Measurements from ENCODE around the gene RBPJ. TPM values are rescaled to one million over a fixed set of nuclear protein-coding genes. Genes with fewer than 3 reads are reported as not detected.
A peak's percentile ranks its signal among the peaks of the same experiment; 100 is the strongest.

RBPJ gene
- polyA plus RNA-seq, 3 donors = 75.3 to 177 (median 128) TPM

GRCh38 chr4:26323821-26324220, 3.0 kb downstream of the RBPJ start:
- H3K27me3 ChIP-seq (ENCODE audit: control insufficient read depth in 2 of 2, insufficient read depth in 2 of 2, low read length in 2 of 2) = no peaks in the 10 kb centered on the region
- H3K27ac ChIP-seq (ENCODE audit: low read depth in 1 of 2, low read length in 2 of 2) = no peak overlapping the region
- H4K20me1 ChIP-seq (ENCODE audit: insufficient read depth, low read length) = peaks cover 58% of the 10 kb centered on the region
- H3K4me3 ChIP-seq (replicated peaks in 1 of 3; ENCODE audit: low read depth in 2 of 3, low read length in 3 of 3) = no peak overlapping the region
- H3K9ac ChIP-seq (ENCODE audit: insufficient read depth, low read length, poor library complexity, severe bottlenecking) = no peak overlapping the region
- Mint-ChIP-seq H3K36me3 (peaks cover 1 to 4% of the 10 kb centered on the region in 2 donors), H3K27ac (peak overlapping the region in 1 of 7 donors; percentile 0), H3K4me3 (no peak overlapping the region), H3K9me3 (peaks cover 0 to 3% (median 0%) of the 10 kb centered on the region in 7 donors), H3K27me3 (ENCODE audit: low read depth in 3 of 3) (no peaks in the 10 kb centered on the region), H3K4me1 (peaks cover 38% of the 10 kb centered on the region)
- no peaks in the 10 kb centered on the region for H3K9me3 ChIP-seq (replicated peaks in 1 of 2; ENCODE audit: control insufficient read depth in 1 of 2, insufficient read depth in 1 of 2, low read length in 2 of 2)
- peaks cover 89% of the 10 kb centered on the region for H3K79me2 ChIP-seq (ENCODE audit: insufficient read depth, low read length)
- no peak overlapping the region for H3K4me2 ChIP-seq (replicated peaks; ENCODE audit: extremely low read depth, low read length, poor library complexity, severe bottlenecking)
- H3K36me3 ChIP-seq (replicated peaks in 1 of 2; ENCODE audit: control insufficient read depth in 1 of 2, insufficient read depth in 2 of 2, low read length in 2 of 2) = no peaks in the 10 kb centered on the region
- WGBS (ENCODE audit: insufficient coverage) = 100% methylated on average over 1 of the region's 2 CpGs
- H3K4me1 ChIP-seq (ENCODE audit: control insufficient read depth in 1 of 2, insufficient read depth in 2 of 2, low read length in 2 of 2) = peaks cover 33 to 47% of the 10 kb centered on the region in 2 donors
- TF ChIP-seq CTCF (IDR thresholded peaks at IDR 0.05) = no peak
- H2AFZ ChIP-seq (ENCODE audit: insufficient read depth, low read depth, low read length, poor library complexity, severe bottlenecking) = no peak overlapping the region
- no peak for DNase-seq
- intact Hi-C loops (cut with micrococcal nuclease) = loop anchor here in 1 of 2 donors (10.0 kb wide), 1 partner anchor 239 kb away; no protein-coding TSS in a partner anchor

DNA sequence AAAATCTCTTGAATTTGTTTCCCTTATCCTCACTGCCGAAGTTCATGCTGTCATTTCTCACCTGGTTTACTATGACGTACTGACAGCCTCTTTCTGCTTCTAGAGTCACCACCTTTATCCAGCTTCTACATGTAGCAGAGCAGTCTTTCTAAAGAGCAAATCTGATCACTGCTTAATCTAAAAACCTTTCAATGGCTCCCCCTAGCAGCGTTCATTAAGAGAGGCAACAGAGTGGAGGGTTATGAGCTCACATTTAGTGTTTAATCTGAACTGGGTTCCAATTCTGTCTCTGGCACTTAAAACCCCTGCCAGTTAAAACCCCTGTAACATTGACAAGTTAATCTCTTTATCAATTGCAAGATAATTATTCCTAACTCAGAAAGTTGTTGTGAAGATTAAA, 4.4 kb downstream of the RBPJ start:
- peaks cover 39% of the 10 kb centered on the region for H3K4me1 Mint-ChIP-seq

More for the DNA sequence above, 4.4 kb downstream of the RBPJ start:
- H3K9me3 ChIP-seq (replicated peaks in 1 of 2; ENCODE audit: control insufficient read depth in 1 of 2, insufficient read depth in 1 of 2, low read length in 2 of 2) = no peaks in the 10 kb centered on the region
- Mint-ChIP-seq H3K27me3 (ENCODE audit: low read depth in 3 of 3) (peaks cover 0 to 4% (median 0%) of the 10 kb centered on the region in 3 donors), H3K36me3 (peaks cover 1 to 7% of the 10 kb centered on the region in 2 donors), H3K4me3 (no peak overlapping the region), H3K9me3 (no peaks in the 10 kb centered on the region), H3K27ac (peak overlapping the region in 2 of 7 donors; percentile 25 to 46)
- H3K27ac ChIP-seq (ENCODE audit: low read depth in 1 of 2, low read length in 2 of 2) = no peak overlapping the region
- no peak overlapping the region for H3K4me2 ChIP-seq (replicated peaks; ENCODE audit: extremely low read depth, low read length, poor library complexity, severe bottlenecking)
- TF ChIP-seq CTCF (IDR thresholded peaks at IDR 0.05) = peak; percentile 36
- peaks cover 28 to 41% of the 10 kb centered on the region in 2 donors for H3K4me1 ChIP-seq (ENCODE audit: control insufficient read depth in 1 of 2, insufficient read depth in 2 of 2, low read length in 2 of 2)
- 92% methylated on average over 2 of the region's 3 CpGs for WGBS (ENCODE audit: insufficient coverage)
- intact Hi-C loops (cut with micrococcal nuclease) = loop anchor here in 1 of 2 donors (10.0 kb wide), 1 partner anchor 240 kb away; no protein-coding TSS in a partner anchor
- no peak overlapping the region for H3K9ac ChIP-seq (ENCODE audit: insufficient read depth, low read length, poor library complexity, severe bottlenecking)
- peak in 2 of 3 donors; percentile 32 to 37 for DNase-seq
- H3K79me2 ChIP-seq (ENCODE audit: insufficient read depth, low read length) = peaks cover 97% of the 10 kb centered on the region
- H4K20me1 ChIP-seq (ENCODE audit: insufficient read depth, low read length) = peaks cover 72% of the 10 kb centered on the region
- no peaks in the 10 kb centered on the region for H3K36me3 ChIP-seq (replicated peaks in 1 of 2; ENCODE audit: control insufficient read depth in 1 of 2, insufficient read depth in 2 of 2, low read length in 2 of 2)
- no peaks in the 10 kb centered on the region for H3K27me3 ChIP-seq (ENCODE audit: control insufficient read depth in 2 of 2, insufficient read depth in 2 of 2, low read length in 2 of 2)
- no peak overlapping the region for H3K4me3 ChIP-seq (replicated peaks in 1 of 3; ENCODE audit: low read depth in 2 of 3, low read length in 3 of 3)
- H2AFZ ChIP-seq (ENCODE audit: insufficient read depth, low read depth, low read length, poor library complexity, severe bottlenecking) = no peak overlapping the region
